Eye (tissue), 1 donor: ENCODE data around the gene CLEC1A.
A peak's percentile ranks its signal among the peaks of the same experiment; 100 is the strongest.

Experiments
- DNase-seq: peaks from one replicate; pipeline ENCODE4 v3.0.0-alpha.2; 2015

The CLEC1A gene

GRCh38 chr12:10101042-10101579 is 2.3 kb upstream of the CLEC1A start:
- DNase-seq = peak; percentile 65

- DNase-seq = peak; percentile 27
Measured at GRCh38 chr12:10097521-10097920, 1.3 kb downstream of the CLEC1A start.

- no peak for DNase-seq
Measured at GRCh38 chr12:10095971-10096370, 2.8 kb downstream of the CLEC1A start.

- DNase-seq = no peak
Measured at GRCh38 chr12:10094646-10095395, 4.0 kb downstream of the CLEC1A start.

- no peak for DNase-seq
Measured at GRCh38 chr12:10088955-10089900, 9.6 kb downstream of the CLEC1A start.

GRCh38 chr12:10088031-10088430 is 10.8 kb downstream of the CLEC1A start:
- no peak for DNase-seq

GRCh38 chr12:10086387-10086786 is 12.4 kb downstream of the CLEC1A start:
- DNase-seq = no peak

GRCh38 chr12:10084733-10085132 is 14.1 kb downstream of the CLEC1A start:
- no peak for DNase-seq

- DNase-seq = no peak
Measured at GRCh38 chr12:10082117-10082874, 16.5 kb downstream of the CLEC1A start.

GRCh38 chr12:10075451-10075850 is 23.3 kb downstream of the CLEC1A start:
- no peak for DNase-seq

- no peak for DNase-seq
Measured at GRCh38 chr12:10073261-10073660, 25.5 kb downstream of the CLEC1A start.

GRCh38 chr12:10072131-10072530 is 26.7 kb downstream of the CLEC1A start:
- DNase-seq = no peak

- DNase-seq = no peak
Measured at GRCh38 chr12:10070380-10070779, 28.4 kb downstream of the CLEC1A start.

- no peak for DNase-seq
Measured at GRCh38 chr12:10069976-10070375, 28.8 kb downstream of the CLEC1A start.

- DNase-seq = no peak
Measured at GRCh38 chr12:10069099-10069498, 29.7 kb downstream of the CLEC1A start.

GRCh38 chr12:10068644-10069043 is 30.1 kb downstream of the CLEC1A start:
- no peak for DNase-seq

GRCh38 chr12:10067942-10068341 is 30.8 kb downstream of the CLEC1A start:
- DNase-seq = no peak

GRCh38 chr12:10067264-10067663 is 31.5 kb downstream of the CLEC1A start:
- DNase-seq = no peak

- no peak for DNase-seq
Measured at GRCh38 chr12:10065241-10065640, 33.5 kb downstream of the CLEC1A start.

- no peak for DNase-seq
Measured at GRCh38 chr12:10058387-10058786, 40.4 kb downstream of the CLEC1A start.

GRCh38 chr12:10052193-10052913 is 46.4 kb downstream of the CLEC1A start:
- no peak for DNase-seq

GRCh38 chr12:10048526-10048925 is 50.3 kb downstream of the CLEC1A start:
- DNase-seq = no peak
